AG04449 (cell line): ENCODE results near the gene FERMT3.

ENCODE experiments used
- CTCF ChIA-PET: fragments of 350-600 bp; formaldehyde crosslinking; extraction: SDS; loops from one replicate; lab custom pipeline; 2021; ENCODE audit warnings: antibody characterized with exemption; lab: Yijun Ruan, JAX
- POLR2A ChIA-PET: fragments of 400-600, 350-600 bp; formaldehyde crosslinking; extraction: SDS; loops from one replicate; lab custom pipeline; 2020; ENCODE audit warnings: antibody characterized with exemption, inconsistent platforms; lab: Yijun Ruan, JAX
- DNase-seq: peaks from one replicate; pipeline ENCODE4 v3.0.0-alpha.2; 2010; ENCODE audit warnings: low read depth, low spot score
- H3K4me3 ChIP-seq: 2 replicates; pipeline ENCODE4 v1.5.1; 2011; ENCODE audit warnings: low read depth, mild to moderate bottlenecking, control low read depth, low read length
- TF ChIP-seq, protein P1 (sequence below): IDR thresholded peaks from one replicate; pipeline ENCODE4 v1.5.1; 2011; ENCODE audit warnings: mild to moderate bottlenecking, moderate library complexity, low read length, control low read depth, inconsistent platforms; ENCODE audit not compliant: insufficient read depth; ENCODE audit errors: missing control alignments

Gene FERMT3

DNA sequence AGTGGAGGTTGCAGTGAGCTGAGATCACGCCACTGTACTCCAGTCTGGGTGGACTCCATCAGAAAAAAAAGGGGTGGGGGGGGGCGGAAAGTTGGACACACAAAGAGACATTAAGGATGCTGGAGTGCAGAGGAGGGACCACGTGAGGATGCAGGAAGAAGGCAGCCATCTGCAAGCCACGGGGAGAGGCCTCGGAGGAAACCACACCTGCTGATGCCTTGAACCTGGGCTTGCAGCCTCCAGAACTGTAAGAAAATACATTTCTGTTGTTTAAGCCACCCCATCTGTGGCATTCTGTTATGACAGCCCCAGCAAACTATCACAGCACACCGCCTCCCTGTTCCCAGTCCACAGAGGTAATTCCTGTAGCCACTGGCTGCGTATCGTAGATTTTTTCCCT, 29.8 kb upstream of the FERMT3 start:
- DNase-seq, result no peak
- no peak overlapping the region for H3K4me3 ChIP-seq
- POLR2A ChIA-PET, result no interaction called here
- TF ChIP-seq, protein P1, sequence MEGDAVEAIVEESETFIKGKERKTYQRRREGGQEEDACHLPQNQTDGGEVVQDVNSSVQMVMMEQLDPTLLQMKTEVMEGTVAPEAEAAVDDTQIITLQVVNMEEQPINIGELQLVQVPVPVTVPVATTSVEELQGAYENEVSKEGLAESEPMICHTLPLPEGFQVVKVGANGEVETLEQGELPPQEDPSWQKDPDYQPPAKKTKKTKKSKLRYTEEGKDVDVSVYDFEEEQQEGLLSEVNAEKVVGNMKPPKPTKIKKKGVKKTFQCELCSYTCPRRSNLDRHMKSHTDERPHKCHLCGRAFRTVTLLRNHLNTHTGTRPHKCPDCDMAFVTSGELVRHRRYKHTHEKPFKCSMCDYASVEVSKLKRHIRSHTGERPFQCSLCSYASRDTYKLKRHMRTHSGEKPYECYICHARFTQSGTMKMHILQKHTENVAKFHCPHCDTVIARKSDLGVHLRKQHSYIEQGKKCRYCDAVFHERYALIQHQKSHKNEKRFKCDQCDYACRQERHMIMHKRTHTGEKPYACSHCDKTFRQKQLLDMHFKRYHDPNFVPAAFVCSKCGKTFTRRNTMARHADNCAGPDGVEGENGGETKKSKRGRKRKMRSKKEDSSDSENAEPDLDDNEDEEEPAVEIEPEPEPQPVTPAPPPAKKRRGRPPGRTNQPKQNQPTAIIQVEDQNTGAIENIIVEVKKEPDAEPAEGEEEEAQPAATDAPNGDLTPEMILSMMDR, result no peak
- CTCF ChIA-PET, result interaction anchor here (1.1 kb wide), 1 partner anchor 8 kb away, joined by 3 read pairs; no protein-coding TSS in a partner anchor

DNA sequence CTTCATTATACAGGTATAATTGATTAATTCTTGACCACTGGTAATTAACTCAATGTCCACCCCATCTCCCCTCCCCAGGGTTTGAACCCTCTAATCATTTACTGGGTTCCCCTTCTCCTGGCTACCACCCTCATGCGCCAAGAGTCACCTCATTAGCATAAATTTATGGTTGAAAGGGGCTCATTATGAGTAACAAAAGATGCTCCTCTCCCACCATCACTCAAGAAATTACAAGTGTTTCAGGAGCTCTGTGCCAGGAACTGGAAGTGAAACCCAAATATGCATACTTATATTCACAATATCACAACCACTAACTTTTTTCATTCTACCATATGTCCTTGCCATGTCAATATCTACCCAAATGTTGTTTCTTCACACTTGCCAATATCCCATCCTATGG, 28.3 kb upstream of the FERMT3 start:
- TF ChIP-seq, protein P1, result no peak
- ChIA-PET CTCF (no interaction called here), POLR2A (no interaction called here)
- H3K4me3 ChIP-seq, result no peak overlapping the region
- DNase-seq, result no peak

DNA sequence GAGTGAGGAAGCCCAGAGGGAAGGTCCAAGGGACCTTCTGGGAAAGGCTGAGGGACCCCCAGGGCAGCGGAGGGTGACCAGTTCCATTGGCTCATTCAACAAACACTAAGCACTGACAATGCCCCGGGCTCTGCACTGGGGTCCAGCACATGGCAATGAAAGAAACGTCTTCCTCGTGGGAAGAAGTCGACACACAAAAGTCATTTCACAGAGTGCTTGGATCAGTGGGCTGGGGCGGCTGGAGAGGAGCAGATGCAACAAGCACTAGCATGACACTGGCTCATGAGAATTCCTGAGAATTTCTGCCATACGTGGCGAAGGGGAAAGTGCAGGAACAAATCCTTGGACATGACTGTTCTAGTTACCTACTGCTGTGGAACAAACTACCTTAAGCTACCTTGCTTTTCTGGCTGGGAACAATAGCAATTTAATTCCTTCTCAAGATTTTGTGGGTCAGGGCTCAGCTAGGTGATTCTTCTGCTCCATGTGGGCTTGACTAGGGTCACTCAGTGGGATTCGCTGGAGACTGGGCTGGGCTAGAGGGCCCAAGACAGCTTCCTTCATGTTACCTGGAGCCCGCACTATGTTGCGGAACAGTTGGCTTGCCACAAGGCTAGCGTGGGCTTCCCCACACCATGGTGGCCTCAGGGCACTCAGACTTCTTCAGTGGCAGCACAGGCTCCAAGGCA, 27.4 kb upstream of the FERMT3 start:
- H3K4me3 ChIP-seq, result no peak overlapping the region
- no peak for DNase-seq
- CTCF ChIA-PET, result interaction anchor here (0.8 to 3.0 kb wide), 2 partner anchors 26 to 178 kb away, joined by 3 to 15 read pairs; no protein-coding TSS in a partner anchor
- TF ChIP-seq, protein P1, result no peak
- POLR2A ChIA-PET, result no interaction called here

DNA sequence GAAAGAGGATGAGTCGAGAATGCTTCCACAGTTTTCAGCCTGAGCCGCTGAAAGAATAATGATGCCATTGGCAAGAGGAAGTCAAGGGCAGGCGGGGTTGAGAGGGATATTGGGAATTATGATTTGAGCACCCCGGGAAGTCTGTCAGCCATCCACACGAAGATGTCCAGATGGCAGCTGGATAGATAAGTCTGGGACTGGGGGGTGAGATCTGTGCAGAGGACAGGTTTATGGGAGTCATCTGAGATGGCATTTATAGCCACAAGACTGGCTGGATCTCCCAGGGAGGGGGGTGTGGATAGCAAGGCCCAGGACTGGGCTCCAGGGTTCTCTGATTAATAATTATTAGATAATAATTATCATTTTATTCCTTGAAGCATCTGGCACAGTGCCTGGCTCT, 25.6 kb upstream of the FERMT3 start:
- TF ChIP-seq, protein P1, result no peak
- ChIA-PET CTCF (interaction anchor here (0.8 to 6.0 kb wide), 7 partner anchors 15 to 343 kb away, joined by 3 to 31 read pairs (median 9); partner anchors contain the start of genes MACROD1 and PLCB3), POLR2A (interaction anchor here (0.6 to 1.0 kb wide), 3 partner anchors 44 to 65 kb away, joined by 3 to 4 read pairs (median 3); no protein-coding TSS in a partner anchor)
- H3K4me3 ChIP-seq, result no peak overlapping the region
- no peak for DNase-seq

DNA sequence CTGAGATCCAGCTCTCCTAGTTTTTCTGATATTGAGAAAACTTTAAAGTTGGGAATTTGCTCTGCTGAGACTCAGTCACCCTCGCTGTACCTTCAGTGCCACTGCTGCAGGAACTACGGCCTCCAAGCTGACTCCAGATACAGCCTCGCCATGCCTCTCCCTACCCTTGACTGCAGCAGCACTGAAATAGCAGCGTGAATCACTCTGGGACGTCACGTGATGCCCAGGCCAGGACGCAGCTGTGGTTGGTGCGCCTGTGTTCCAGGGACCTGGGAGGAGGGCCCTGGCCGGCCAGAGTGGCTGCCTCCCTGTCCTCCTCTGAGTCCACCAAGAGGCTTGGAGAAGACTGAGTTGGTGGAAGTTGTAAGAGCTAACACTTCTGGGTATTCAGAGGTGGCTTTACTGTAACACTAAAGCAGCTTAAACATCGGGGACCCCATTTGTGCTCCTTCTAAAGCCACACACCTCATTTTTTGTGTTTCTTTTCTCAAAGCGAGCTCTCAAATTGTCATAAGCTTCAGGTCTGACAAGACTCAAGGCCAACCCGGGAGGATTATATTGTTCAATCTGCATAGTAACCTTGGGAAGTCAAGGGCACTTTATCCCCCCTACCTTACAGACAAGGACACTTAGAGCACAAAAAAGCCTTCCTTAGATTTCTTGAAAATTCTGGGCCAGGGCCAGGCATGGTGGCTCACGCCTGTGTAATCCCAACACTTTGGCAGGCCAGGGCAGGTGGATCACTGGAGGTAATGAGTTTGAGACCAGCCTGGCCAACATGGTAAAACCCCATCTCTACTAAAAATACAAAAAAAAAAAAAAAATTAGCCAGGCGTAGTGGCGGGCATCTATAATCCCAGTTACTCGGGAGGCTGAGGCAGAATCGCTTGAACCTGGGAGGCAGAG, 24.8 kb upstream of the FERMT3 start:
- CTCF ChIA-PET, result interaction anchor here (0.8 to 6.0 kb wide), 7 partner anchors 16 to 344 kb away, joined by 3 to 31 read pairs (median 9); partner anchors contain the start of genes MACROD1 and PLCB3
- peak; percentile 54 for DNase-seq
- peak overlapping the region; percentile 40 for H3K4me3 ChIP-seq
- POLR2A ChIA-PET, result interaction anchor here (0.6 to 1.0 kb wide), 3 partner anchors 45 to 64 kb away, joined by 3 to 4 read pairs (median 3); no protein-coding TSS in a partner anchor
- TF ChIP-seq, protein P1, result no peak
